Myocyte (in vitro differentiated cells): ENCODE measurements around the gene FOSB. TPM values are rescaled to one million over a fixed set of nuclear protein-coding genes. Genes with fewer than 3 reads are reported as not detected.
"Not testable (repeated sequence)": the region's sequence is repeated elsewhere in the genome, so short reads cannot be mapped to it uniquely, and the experiment has no call there.

ENCODE experiments used
- DNase-seq: peaks from one replicate; pipeline ENCODE4 v3.0.0-alpha.2; 2012; ENCODE audit warnings: low read depth
- polyA plus RNA-seq: library from polyadenylated mRNA; unstranded; fragments of >200 nt; gene quantifications from one replicate; pipeline ENCODE4 v1.2.1, GENCODE V29; 2012; ENCODE audit warnings: missing spikeins
- total RNA-seq: library from RNA; depleted of rRNA; stranded (reverse); fragments of >200 nt; gene quantifications from 2 replicates; pipeline ENCODE4 v1.2.3, GENCODE V29; 2014

FOSB gene
- total RNA-seq, result 2.0 and 4.1 TPM in 2 replicates
- polyA plus RNA-seq, result 0.79 TPM

DNA sequence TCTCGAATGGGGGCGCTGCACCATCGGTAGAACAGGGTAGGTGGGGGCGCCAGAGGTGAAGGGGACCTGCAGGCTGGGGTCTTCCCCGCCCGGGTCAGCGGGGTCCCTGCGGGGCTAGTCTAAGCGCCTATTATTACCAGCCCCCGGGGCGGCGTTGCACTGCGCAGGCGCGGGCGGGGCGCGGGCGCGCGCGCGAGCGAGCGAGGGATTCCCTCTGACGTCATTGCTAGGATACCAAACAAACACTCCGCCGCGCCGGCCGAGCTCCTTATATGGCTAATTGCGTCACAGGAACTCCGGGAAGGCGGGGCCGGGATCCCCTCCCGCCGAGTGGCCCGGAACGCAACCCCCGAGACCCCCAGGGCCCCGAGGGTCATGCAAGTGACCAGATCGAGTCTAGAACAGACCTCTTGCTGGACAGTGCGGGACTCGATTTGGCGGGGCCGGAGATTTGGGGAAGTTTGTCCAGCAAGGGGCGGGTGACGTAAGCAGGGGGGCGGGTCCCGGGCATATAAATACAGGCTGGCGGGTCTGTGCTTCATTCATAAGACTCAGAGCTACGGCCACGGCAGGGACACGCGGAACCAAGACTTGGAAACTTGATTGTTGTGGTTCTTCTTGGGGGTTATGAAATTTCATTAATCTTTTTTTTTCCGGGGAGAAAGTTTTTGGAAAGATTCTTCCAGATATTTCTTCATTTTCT is at the start of gene FOSB:
Gene FOSB (plus strand): TSS at position 541 of the 703 bp plus-strand sequence. CDS start 591 bp downstream, outside the sequence.
- peak; percentile 96 for DNase-seq

DNA sequence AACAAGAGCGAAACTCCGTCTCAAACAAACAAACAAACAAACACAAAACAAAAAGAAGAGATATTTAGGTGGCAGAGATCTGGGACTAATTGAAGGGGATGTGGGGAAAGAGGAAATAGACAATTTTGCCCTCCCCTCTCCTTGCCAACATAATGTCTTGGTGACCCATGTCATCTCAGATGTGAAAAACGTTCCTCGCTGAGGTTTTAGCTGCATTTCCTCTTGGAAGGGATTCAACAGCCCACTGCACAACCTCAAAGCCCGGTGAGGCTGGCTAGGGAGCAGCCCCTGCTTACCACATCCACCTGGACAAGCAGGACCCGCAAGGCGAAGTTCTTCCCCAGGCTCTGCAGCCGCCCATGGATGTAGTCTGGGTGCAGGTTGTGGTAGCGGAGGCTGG is 49.0 kb upstream of the FOSB start:
- DNase-seq, result no peak

DNA sequence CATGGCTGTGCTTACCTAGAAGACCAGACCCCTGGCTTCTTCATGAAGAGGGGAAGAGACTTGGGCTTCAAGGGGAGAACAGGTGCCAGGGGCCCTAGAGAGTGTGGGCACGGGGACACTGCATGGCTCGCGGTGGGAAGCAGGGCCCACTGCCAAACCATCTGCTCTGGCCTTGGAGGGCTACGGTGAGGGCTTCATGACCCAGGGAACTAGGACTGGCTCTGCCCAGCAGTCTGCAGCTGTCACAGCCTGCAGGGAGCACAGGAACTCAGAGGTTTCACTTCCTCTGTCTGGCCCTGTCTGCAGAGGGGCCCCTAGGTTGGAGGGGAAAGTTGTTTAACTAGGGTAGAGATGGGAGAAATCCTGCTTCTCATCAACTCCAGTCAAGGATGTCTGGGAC is 48.4 kb upstream of the FOSB start:
- DNase-seq, result peak; percentile 87

DNA sequence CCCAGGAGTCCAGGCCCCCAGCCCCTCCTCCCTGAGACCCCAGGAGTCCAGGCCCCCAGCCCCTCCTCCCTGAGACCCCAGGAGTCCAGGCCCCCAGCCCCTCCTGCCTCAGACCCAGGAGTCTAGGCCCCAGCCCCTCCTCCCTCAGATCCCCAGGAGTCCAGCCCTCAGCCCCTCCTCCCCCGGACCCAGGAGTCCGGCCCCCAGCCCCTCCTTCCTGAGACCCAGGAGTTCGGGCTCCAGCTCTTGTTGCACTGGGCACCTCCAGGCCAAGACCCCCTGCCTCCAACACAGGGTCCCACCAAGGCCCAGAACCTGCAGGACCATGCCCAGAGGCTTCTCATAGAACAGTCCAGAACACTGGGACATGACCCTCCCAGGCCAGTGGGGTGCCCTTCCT is 47.9 kb upstream of the FOSB start:
- DNase-seq, result no peak

DNA sequence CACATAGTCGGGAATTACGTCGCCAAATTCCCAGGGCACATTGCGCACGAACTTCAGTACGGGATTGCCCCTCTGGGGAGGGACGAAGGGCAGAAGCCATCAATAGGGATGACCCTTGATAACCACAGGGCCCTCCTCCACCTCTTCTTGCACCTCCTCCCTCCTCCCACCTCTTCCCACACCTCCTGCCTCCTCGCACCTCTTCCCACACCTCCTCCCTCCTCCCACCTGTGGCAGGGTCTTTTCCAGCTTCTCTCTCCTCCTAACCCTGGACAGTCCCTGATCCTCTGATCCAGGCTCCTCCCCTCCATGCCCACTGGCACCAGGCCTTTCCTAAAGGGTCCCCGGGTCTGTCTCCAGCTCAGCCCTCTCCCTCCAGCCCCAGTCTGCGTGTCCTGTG is 47.4 kb upstream of the FOSB start:
- no peak for DNase-seq

DNA sequence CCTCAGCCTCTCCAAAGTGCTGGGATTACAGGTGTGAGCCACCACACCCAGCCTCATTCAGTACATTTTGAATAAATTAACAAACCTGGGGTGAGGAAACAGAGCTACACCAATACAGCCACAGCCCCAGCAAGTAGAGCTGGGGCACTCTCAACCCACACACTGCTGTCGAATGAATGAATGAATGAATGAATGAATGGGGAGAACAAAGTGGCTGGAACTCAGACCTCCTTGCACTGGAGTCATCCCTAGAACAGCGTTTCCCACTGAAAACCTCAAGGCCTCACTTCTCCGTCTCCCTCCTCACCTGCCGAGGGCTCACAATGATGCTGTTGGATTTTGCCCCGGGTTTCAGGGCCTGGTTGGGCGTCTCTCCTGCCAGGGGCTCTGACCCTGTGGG is 46.9 kb upstream of the FOSB start:
- DNase-seq, result no peak

DNA sequence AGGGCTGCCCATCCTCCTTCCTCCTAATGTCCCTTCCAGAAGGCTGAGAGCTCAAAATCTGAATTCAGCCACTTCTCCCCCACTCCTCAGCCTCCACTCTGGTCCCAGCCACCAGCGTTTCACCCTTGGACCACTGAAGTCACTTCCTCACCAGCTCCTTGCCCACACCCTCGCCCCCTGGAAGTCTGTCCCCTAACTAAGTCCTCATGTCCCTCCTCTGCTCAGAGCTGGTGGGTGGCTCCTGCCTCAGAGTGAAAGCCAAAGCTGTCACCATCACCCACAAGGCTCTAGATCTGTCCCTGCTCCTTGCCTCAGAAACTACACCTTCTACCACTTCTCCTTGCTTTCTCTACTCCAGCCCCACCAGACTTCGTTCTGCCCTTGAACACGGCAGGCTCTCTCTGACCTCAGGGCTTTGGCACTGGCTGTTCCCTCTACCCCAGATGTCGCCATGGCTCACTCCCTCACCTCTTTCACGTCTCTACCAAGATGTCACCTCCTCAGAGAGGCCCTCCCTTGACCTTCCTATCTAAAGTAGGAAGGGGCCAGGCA is 45.8 kb upstream of the FOSB start:
- no peak for DNase-seq

DNA sequence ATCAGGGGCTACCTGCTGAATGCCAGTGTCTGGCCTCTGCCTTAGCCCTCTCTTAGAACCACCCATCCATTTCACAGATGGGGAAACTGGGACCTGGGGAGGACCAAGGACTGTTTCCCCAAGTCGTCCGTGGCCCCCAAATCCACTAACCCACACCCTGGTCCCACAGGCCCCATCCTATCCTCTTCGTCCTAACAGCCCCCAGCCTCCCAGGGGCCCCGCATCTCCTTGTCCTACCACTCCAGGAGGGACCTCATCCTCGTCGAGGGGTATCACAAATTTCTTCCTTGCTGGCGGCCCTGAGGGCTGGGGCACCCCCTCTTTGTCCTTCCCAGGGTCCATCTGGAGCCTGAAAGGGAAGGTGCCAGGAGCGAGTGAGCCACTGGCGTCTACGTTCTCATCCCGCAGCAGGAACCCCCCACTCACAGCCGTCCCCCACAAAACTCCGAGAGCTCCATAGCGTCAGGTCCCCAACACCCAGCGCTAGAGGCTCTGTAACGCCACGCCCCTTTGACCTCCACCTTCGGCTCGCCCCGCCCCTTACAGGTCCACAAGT is 44.7 kb upstream of the FOSB start:
- DNase-seq, result no peak

DNA sequence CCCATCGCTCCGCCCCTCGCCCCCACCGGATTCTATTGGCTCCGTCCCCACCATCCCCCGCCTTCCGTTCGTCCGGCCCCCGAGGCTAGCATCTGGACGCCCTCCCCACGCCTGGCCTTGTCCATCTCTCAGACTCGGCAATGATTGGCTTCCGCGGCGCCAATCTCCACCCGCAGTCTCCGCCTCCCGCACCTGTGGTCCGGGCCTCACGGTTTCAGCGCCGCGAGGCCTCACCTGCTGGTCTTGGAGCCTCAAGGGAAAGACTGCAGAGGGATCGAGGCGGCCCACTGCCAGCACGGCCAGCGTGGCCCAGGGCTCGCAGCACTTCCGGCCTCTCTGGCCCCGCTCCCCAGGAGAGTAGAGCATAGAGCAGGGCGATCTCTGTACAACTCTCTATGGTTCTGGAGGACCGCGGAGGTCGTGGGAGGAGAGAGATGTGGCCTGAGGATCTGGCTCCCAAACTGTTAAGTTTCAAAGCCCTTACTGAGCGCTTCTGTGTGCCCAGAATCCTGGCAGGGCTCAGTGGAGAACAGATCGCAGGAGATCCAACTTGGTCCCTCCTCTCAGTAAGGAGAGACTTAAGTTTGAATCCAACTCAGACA is 44.1 kb upstream of the FOSB start, which contains the start of gene ERCC1:
Gene ERCC1 (minus strand): TSS at position 329 of the 602 bp plus-strand sequence. CDS start 543 bp downstream, outside the sequence.
- peak; percentile 95 for DNase-seq

DNA sequence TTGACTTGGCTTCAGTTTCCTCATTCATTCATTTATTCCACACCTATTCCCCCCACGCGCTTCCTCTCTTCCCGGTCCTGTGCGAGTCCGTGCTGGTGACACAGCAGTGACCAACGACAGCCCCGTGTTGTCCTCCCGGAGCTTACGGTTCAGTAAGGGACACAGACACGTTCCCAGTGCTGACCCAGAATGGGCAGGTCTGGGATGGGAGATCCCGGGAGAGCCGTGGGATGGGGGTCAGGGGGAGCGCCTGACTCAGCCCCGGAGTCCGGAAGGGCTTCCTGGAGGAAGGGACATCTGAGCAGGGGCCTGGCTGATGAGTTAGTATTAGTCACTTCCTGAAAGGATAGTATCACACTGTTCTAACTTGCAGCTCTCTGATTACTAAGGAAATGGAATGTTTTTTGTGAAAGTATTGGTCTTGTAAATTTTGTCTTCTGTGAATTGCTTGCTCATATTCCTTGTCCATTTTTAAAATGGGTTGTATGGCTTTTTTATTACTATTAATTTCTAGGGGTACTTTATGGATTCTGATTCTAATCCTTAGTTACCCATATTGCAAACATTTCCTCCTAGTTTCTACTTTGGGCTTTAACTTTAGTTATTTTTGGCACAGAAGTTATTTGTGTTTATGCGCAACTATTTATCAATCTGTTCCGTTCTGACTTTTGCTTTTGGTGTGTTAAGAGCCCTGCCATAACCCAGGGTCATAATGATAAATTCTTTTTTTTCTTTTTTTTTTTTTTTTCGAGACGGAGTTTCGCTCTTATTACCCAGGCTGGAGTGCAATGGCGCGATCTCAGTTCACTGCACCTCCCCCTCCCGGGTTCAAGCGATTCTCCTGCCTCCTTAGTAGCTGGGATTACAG is 43.4 kb upstream of the FOSB start:
- DNase-seq, result peak; percentile 87

DNA sequence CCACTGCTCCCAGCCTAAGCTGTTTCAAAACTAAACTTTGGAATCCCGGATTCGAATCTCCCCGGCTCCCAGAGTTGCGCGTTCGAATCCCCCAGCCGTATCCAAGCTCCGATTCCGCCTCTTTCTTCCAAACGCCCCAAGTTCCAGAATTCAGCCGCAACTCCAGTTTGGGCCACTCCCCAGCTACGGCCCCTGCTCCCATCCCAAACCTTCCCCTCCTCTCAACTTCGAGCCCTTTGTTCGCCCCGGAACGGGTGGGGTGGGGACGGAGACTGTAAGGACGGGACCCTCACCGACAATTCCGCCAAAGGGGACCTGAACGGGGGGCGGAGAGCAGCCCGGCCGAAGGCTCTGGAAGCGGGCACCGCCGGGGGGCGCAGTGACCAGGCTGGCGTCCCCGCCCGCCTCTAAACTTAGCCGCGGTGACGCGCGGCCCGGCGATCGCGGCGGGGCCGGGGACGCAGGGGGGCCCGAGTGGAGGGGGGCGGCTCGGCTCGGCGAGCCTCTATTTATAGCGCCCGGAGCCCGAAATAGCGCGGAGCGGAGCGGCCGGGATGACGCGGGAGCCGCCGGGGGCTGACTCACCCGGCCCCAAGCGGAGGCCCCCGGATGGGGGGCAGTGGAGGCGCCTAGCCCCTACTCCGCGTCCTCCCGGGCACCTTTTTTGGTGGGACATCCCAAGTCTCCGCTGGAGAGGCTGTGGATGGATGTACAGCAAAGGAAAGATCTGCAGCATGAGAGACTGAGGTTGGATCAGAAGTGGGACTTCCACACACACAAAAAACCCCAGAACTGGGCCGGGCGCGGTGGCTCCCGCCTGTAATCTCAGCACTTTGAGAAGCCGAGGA is 39.2 kb upstream of the FOSB start:
- peak; percentile 82 for DNase-seq

DNA sequence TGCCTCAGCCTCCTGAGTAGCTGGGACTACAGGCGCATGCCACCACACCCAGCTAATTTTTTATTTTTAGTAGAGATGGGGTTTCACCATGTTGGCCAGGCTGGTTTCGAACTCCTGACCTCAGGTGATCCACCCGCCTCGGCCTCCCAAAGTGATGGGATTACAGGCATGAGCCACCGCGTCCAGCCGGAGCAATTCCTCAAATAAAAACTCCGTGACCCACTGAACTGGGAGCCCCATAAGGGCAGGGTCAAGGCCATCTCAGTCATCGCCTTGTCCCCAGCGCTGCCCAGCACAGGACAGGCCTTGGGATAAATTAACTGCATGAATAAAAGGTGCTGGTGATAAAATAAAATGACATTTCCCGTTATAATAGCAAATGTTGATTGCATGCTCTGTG is 37.9 kb upstream of the FOSB start:
- not testable (repeated sequence) for DNase-seq

DNA sequence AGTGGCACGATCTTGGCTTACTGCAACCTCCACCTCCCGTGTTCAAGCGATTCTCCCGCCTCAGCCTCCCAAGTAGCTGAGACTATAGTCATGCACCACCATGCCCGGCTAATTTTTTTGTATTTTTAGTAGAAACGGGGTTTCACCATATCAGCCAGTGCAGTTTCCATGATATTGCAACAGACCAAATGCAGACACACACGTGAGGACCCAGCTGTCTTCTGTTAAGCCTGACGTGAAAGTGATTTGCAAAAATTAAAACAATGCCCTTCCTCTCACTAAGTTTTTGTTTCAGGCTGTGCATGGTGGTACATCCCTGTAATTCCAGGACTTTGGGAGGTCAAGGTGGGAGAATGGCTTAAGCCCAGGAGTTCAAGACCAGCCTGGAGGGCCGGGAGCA is 36.8 kb upstream of the FOSB start:
- DNase-seq, result not testable (repeated sequence)

DNA sequence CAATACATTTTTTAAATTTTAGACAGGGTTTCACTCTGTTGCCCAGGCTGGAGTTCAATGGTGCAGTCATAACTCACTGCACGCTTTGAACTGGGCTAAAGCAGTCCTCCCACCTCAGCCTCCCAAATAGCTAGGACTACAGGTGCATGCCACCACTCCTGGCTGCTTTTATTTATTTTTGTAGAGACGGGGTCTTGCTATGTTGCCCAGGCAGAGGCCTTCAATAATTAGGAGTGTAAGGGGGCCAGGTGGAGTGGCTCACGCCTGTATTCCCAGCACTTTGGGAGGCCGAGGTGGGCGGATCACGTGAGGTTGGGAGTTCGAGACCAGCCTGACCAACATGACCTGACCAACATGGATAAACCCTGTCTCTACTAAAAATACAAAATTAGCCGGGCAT is 35.3 kb upstream of the FOSB start:
- DNase-seq, result not testable (repeated sequence)

DNA sequence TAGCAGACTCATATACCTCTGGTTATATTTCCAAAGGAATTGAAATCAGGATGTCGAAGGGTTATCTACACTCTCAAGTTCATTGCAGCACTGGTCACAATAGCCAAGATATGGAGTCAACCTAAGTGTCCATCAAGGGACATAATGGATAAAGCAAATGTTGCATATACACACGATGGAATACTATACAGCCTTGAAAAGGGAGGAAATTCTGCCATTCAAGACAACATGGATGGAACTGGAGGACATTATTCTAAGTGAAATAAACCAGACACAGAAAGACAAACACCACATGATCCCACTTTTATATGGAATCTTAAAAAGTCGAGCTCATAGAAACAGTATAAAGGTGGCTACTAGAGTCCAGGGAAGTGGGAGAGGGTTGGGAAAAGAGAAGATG is 30.5 kb upstream of the FOSB start:
- no peak for DNase-seq

DNA sequence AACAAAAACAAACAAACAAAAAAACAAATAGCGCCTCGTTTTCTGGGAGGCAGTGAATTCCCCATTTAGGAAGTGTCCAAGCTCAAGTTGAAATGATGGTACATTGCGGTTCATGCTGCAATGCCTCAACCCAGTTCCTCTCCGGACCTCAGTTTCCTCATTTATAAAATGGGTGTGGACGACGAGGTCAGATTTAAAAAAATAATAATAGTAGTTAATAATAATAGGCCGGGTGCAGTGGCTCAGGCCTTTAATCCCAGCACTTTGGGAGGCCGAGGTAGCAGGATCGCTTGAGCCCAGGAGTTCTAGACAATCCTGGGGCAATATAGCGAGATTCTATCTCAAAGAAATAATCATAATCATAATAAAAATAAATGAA is 28.6 kb upstream of the FOSB start:
- DNase-seq, result no peak

DNA sequence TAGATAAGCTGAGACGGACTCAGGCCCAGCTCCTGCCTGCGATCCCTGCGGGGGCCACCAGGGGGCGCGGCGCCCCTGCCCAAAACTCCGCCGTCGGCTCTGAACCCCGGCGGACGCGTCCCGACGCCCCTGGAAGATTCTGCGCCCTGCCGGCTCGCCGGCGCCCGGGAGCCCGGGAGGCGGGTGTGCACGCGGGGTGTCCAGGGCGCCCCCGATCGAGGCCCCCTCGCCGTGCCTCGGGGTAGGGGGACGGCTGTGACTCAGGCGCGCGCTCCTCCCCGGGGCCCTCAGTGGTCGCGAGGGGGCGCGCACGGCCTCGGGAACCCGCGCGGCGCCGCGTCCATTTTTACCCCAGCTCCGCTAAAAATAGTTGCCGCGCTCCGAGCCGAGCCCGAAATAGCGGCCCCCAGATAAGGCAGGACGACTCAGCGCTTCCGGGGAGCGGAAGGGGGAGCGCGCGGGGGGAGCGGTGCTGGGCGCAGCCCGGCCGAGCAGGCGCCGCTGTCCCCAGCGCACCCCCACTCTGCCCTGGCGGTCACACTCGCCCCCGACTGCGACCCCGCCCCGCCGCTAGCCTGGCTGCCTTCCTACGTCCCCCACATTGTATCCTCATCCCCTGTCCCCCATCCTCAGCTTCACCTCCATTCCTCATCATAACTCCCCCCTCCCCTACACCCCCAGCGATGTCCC is 28.1 kb upstream of the FOSB start:
- peak; percentile 91 for DNase-seq

DNA sequence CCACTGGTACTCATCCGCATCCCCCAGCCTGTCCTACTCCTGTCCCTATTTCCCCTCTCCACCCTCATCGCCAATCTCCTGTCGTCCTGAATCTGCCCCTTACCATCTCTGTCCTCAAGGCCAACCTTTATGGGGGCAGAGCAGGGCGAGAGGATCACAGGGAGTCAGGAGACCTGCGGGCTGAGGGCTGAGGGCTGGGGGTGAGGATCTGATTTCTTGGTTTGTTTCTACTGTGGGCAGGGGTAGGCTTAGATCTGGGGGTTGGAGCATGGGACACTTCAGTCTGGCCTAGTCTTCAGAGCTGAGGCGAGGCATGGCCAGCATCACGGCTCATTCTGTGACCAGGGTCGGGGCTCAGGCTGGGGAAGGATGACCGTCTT is 27.5 kb upstream of the FOSB start:
- DNase-seq, result no peak

DNA sequence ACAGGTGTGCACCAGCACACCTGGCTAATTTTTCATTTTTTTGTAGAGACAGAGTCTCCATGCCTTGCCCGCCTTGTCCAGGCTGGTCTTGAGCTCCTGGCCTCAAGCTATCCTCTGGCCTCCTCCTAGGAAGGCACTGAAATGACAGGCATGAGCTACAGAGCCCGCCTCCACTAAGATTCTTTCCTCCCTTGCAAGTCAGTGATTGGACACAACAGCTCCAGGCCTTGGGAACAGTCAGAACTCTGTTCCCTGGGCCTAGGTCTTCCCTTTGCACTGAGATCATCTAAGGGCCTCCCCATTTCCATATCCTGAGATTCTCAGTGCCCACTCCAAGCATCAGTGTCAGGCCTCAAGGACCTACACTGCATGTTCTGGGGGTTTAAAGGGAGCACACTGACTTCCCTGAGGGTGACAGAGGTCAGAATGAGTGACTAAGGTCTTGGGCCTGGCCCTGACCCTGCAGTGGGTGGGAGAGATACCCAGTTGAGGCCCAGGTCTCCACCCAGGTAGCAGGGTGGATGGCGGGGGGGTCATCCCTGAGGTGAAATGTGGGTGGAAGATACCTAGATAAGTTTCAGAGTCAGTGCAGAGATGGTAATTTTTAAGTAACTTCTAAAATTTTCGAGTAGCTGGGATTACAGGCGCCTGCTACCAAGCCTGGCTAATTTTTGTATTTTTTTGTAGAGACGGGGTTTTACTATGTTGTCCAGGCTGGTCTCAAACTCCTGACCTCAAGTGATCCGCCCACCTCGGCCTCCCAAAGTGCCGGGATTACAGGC is 26.7 kb upstream of the FOSB start:
- no peak for DNase-seq
